Subcutaneous adipose tissue (tissue), 4 donors: ENCODE data around the gene RHOV. TPM values are rescaled to one million over a fixed set of nuclear protein-coding genes. Genes with fewer than 3 reads are reported as not detected.

Experiments used
- total RNA-seq, 4 donors: library from RNA; depleted of rRNA; stranded (reverse); fragments of >200 nt; gene quantifications; one replicate each; pipeline ENCODE4 v1.1.0, GENCODE V29; 2016
- TF ChIP-seq, protein P1 (sequence below): fragments of 450-650 bp; IDR thresholded peaks from one replicate; pipeline ENCODE4 v1.5.1; 2016; ENCODE audit warnings: low read depth, mild to moderate bottlenecking, control low read depth, antibody characterized with exemption, moderate library complexity

The RHOV gene
- total RNA-seq, 4 donors from 2014 or later = not detected

DNA sequence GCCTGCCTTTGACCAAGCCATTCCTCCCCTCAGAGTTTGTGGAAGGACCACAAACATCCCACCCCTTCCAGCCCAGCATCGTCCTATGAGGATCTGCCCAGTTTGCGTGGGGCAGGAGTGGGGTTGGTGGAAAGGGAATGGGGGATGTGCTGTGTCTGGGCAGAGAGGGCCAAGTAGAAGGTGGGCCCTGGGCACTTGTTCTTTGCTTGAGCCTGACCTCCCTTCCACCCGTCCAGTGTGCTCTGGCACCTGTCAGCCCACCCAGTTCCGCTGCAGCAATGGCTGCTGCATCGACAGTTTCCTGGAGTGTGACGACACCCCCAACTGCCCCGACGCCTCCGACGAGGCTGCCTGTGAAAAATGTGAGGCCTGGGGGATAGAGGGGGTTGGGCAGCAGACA is 19.9 kb downstream of the RHOV start:
- TF ChIP-seq, protein P1, sequence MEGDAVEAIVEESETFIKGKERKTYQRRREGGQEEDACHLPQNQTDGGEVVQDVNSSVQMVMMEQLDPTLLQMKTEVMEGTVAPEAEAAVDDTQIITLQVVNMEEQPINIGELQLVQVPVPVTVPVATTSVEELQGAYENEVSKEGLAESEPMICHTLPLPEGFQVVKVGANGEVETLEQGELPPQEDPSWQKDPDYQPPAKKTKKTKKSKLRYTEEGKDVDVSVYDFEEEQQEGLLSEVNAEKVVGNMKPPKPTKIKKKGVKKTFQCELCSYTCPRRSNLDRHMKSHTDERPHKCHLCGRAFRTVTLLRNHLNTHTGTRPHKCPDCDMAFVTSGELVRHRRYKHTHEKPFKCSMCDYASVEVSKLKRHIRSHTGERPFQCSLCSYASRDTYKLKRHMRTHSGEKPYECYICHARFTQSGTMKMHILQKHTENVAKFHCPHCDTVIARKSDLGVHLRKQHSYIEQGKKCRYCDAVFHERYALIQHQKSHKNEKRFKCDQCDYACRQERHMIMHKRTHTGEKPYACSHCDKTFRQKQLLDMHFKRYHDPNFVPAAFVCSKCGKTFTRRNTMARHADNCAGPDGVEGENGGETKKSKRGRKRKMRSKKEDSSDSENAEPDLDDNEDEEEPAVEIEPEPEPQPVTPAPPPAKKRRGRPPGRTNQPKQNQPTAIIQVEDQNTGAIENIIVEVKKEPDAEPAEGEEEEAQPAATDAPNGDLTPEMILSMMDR = no peak

DNA sequence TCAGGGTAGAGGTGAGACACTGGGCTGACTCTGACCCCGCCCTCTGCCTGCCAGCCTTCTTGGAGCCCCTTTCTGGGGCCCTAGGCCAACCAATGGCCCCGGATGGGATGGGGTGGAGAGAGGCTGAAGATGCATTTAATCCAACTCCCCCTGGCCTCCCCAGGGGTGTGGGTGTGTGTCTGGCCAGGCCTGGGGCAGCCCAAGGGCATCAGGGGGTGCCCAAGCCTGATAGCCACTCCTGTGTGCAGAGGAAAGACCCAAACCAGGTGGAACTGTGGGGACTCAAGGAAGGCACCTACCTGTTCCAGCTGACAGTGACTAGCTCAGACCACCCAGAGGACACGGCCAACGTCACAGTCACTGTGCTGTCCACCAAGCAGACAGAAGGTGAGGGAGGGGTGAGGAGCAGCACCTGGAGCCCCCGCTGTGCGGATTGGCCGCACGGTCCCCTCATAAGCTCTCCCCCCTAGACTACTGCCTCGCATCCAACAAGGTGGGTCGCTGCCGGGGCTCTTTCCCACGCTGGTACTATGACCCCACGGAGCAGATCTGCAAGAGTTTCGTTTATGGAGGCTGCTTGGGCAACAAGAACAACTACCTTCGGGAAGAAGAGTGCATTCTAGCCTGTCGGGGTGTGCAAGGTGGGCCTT is 20.7 kb downstream of the RHOV start:
- TF ChIP-seq, protein P1 = no peak

DNA sequence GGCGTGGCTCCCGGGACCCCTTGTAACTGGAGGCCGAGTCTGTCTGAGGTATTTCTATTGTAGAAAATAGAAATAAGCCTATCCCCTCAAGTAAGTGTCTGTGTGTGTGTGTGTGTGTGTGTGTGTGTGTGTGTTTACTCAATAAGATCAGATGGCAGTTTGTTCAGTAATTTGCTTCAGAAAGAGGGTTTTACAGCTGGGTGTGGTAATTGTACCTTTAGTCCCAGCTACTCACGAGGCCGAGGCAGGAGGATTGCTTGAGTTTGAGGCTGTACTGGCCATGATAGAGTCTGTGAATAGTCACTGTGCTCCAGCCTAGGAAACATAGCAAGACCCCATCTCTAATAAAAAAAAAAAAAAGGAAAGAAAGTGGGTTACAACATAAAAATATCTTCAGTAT is 21.5 kb downstream of the RHOV start:
- TF ChIP-seq, protein P1 = no peak

DNA sequence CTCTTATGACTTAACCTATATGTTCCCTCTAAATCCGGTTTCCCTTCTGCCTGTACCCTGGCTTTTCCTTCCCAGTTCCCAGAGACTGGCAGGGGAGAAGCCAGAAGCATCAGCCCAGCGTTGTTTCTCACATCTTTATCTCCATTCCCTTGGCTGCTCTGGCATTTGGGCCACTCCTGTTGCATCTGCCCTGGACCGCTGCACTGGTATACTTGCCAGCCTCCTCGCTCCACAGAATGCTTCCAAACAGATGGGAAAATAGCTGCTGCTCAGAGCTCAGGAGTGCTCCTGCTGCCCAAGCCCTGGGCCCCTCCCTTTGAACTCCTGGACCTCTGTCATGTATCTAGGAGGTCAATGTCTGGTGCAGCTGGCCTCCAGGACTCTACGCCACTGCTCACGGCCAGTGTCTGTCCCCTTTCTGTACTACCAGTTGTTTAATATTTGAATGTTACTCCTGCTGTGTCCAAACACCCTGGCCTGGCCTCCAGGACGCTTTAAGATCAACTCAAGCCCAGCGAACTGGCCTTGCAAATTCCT is 23.4 kb downstream of the RHOV start:
- TF ChIP-seq, protein P1 = no peak

DNA sequence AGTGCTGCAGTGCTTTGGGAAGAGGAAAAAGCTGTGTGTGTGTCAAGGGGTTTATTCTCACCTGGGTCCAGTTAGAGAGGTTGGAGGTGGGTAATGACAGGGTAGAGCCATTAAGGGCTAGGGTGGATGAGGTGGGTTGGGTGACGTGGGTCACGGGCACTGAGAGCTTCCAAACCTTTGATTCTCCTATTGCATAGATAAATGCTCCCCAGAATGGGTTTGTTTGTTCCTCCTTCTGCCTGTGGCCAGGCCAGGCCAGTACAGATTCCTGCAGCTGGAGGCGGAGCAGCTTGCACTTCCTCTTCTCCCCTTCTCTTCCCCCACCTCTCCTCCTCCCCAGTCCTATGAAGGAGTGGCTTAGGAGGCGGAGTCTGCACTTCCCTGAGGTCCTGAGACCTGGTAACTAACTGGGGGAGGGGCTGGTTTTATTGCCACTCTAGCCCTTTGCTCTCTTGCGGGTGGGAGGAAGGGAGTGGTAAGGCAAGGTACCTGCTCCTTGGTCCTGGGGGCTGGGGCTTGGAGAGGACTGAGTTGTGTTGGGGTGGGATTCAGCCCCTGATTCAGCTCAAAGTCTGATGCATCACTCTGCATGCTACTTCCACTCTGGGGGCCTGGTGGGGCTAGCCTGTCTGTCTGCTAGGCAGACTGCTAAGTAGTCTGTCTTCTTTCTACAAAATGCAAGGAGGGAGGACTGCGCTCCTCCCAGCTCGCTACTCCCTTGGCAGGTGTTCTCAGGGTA is 26.6 kb downstream of the RHOV start:
- TF ChIP-seq, protein P1 = no peak

DNA sequence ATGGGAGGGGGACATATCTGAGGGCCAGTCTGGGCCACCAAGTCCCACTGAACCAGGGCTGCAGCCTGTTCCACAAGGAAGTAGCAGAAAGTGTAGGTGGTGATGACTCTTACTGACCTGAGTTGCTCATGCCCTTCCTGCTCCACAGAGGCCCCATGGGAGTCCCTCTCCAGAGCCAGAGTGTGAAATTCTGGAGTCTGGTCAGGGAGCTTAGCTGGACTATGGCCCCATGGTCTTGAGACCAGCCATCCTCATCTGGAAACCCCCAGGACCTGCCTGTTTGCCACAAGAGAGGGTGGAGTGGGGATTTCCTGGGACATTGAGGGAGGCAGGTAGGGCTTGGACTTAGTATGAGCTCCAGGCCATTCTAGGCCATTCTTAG is 27.2 kb downstream of the RHOV start:
- TF ChIP-seq, protein P1 = no peak

DNA sequence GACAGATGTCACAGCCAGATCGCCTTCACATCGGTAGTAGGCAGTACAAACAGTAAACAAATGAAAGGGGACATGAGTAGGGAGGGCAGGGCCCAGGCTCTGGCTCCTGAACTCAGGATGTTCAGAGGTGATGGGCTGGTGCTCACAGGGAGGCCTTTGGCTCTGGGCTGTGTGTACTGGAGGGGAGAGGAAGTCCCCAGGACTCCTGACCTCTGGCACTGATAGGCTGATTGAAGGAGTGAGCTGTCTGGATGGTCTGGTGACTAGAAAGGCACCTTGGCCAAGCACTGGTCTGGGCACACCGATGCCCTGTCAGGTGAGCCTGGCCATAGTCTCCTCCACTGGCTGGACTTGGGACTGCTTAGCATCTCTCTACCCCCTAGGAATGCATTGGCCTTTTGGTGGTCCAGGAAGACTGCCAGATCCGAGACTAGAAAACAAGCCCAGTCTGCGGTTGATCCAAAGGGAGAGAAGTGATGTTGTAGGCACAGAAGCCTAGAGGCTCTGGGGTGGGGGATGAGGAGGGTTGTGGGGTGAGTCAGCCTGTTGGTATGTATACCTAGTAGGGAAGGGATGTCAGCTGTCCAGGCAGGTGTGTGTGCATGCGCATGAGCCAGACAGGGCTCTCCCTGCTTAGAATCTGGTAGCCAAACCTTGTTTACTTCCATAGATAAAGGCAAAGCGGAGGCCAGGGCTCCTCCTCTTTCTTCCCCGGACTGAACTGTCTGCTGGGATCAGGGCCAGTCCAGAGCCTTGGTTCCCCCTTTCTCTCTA is 28.3 kb downstream of the RHOV start:
- TF ChIP-seq, protein P1 = no peak
